GM19043 (cell line): ENCODE measurements around the gene MELTF.
A peak's percentile ranks its signal among the peaks of the same experiment; 100 is the strongest.

Source experiments
- ATAC-seq: cut with Tn5 transposase; IDR thresholded peaks from one replicate; pipeline ENCODE4 v1.9.1; 2021; ENCODE audit warnings: low read depth; ENCODE audit not compliant: unreplicated experiment

MELTF gene

GRCh38 chr3:197011780-197012539 lies 17.7 kb downstream of the MELTF start:
- no peak for ATAC-seq

- ATAC-seq: no peak
Observed at GRCh38 chr3:197010556-197011351, 18.9 kb downstream of the MELTF start.

- ATAC-seq: no peak
Observed at GRCh38 chr3:197009532-197010019, 20.0 kb downstream of the MELTF start.

- no peak for ATAC-seq
Observed at GRCh38 chr3:197008436-197009209, 21.0 kb downstream of the MELTF start.

- ATAC-seq: no peak
Observed at GRCh38 chr3:197007953-197008352, 21.7 kb downstream of the MELTF start.

- ATAC-seq: no peak
Observed at GRCh38 chr3:197007296-197007940, 22.2 kb downstream of the MELTF start.

- ATAC-seq: no peak
Observed at GRCh38 chr3:197006860-197007259, 22.8 kb downstream of the MELTF start.

- no peak for ATAC-seq
Observed at GRCh38 chr3:197006446-197006845, 23.2 kb downstream of the MELTF start.

GRCh38 chr3:197003461-197004385 lies 25.9 kb downstream of the MELTF start:
- ATAC-seq: peak; percentile 3

- ATAC-seq: peak; percentile 67
Observed at GRCh38 chr3:197002701-197003454, 26.7 kb downstream of the MELTF start.

GRCh38 chr3:197001972-197002700 lies 27.5 kb downstream of the MELTF start:
- ATAC-seq: no peak

- ATAC-seq: no peak
Observed at GRCh38 chr3:197001106-197001971, 28.3 kb downstream of the MELTF start.

- ATAC-seq: no peak
Observed at GRCh38 chr3:197000211-197000610, 29.4 kb downstream of the MELTF start.

GRCh38 chr3:196998966-196999760 lies 30.5 kb downstream of the MELTF start:
- no peak for ATAC-seq

GRCh38 chr3:196997311-196997710 lies 32.3 kb downstream of the MELTF start:
- ATAC-seq: no peak
